ENCODE measurements around the gene SEMA3B. TPM values are rescaled to one million over a fixed set of nuclear protein-coding genes. Genes with fewer than 3 reads are reported as not detected.
"Not testable (repeated sequence)": the region's sequence is repeated elsewhere in the genome, so short reads cannot be mapped to it uniquely, and the experiment has no call there.

The SEMA3B gene
- total RNA-seq, 1 experiment from 2014 or later, result 0.15 TPM

DNA sequence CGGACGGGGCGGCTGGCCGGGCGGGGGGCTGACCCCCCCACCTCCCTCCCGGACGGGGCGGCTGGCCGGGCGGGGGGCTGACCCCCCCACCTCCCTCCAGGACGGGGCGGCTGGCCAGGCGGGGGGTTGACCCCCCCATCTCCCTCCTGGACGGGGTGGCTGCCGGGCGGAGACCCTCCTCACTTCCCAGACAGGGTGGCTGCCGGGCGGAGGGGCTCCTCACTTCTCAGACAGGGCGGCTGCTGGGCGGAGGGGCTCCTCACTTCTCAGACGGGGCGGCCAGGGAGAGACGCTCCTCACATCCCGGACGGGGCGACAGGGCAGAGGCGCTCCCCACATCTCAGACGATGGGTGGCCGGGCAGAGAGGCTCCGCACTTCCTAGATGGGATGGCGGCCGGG lies 43.1 kb downstream of the SEMA3B start:
- H3K79me2 ChIP-seq (ENCODE audit: low read length); H3K4me1 ChIP-seq (ENCODE audit: low read length); H2AFZ ChIP-seq (ENCODE audit: low read length); H3K27me3 ChIP-seq (ENCODE audit: low read length); H3K9me2 ChIP-seq (replicated peaks; ENCODE audit: insufficient read depth, low read length); H3K27ac ChIP-seq (ENCODE audit: low read length); H3K9me3 ChIP-seq (ENCODE audit: low read length); DNase-seq; H3K4me2 ChIP-seq (ENCODE audit: low read depth, low read length, poor library complexity, severe bottlenecking); H4K20me1 ChIP-seq (ENCODE audit: insufficient read depth, low read depth, low read length); H3K9ac ChIP-seq (ENCODE audit: low read length); H3K4me3 ChIP-seq (ENCODE audit: low read length); H3K36me3 ChIP-seq (ENCODE audit: insufficient read depth, low read length): not testable (repeated sequence)

DNA sequence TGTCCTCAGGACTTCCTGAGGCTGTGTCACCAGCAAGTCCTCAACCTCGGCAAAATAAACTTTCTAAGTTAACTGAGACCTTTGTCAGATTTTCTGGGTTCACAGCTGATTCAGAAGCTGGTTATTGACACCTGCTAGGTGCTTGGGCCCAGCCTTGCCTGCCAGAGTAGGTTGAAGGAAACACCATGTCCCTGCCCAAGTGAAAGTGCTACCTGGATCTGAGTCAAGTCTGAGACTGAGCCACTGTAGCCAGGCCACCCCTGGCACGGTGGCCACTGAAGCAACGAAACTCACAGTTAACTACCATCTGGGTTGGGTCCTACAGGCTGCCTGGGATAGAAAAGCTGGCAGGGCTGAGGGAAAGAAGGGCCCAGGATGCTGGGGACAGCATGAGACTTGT lies 45.4 kb downstream of the SEMA3B start:
- Histone ChIP-seq H4K20me1 (ENCODE audit: insufficient read depth, low read depth, low read length) (no peaks in the 10 kb centered on the region), H3K9ac (ENCODE audit: low read length) (peak overlapping the region; percentile 28; the same call in 1 of the 2 replicates), H3K9me3 (ENCODE audit: low read length) (no peaks in the 10 kb centered on the region), H3K9me2 (replicated peaks; ENCODE audit: insufficient read depth, low read length) (no peaks in the 10 kb centered on the region), H3K4me2 (ENCODE audit: low read depth, low read length, poor library complexity, severe bottlenecking) (no peak overlapping the region), H3K4me1 (ENCODE audit: low read length) (peaks cover 6% of the 10 kb centered on the region), H3K27ac (ENCODE audit: low read length) (peak overlapping the region; percentile 43; the same call in 1 of the 2 replicates), H3K79me2 (ENCODE audit: low read length) (peaks cover 7% of the 10 kb centered on the region; the same call in 1 of the 2 replicates), H3K36me3 (ENCODE audit: insufficient read depth, low read length) (peaks cover 4% of the 10 kb centered on the region; the same call in 1 of the 2 replicates), H2AFZ (ENCODE audit: low read length) (no peak overlapping the region), H3K27me3 (ENCODE audit: low read length) (no peaks in the 10 kb centered on the region), H3K4me3 (ENCODE audit: low read length) (no peak overlapping the region)
- DNase-seq, result no peak

DNA sequence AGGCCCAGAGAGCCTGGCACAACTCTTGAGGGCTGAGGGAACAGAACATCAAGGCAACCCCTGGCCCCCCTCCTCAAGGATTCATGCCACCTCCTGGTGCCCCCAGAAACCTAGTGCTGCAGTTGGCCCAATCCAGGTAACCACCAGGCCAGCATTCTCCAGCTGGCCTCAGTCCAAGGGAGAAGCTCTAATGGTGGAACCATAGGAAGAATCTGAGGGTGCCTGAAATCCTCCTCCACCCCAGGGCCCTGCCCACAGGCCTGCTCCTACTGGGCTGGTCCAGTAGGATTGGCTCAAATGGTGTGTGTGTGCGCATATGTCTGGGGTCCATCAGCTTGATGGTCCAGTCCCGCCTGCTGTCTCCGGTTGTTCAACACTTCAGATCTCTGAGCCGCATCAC lies 45.9 kb downstream of the SEMA3B start:
- no peak for DNase-seq
- Histone ChIP-seq H4K20me1 (ENCODE audit: insufficient read depth, low read depth, low read length) (no peaks in the 10 kb centered on the region), H3K4me1 (ENCODE audit: low read length) (peaks cover 6% of the 10 kb centered on the region), H3K9me2 (replicated peaks; ENCODE audit: insufficient read depth, low read length) (no peaks in the 10 kb centered on the region), H3K9me3 (ENCODE audit: low read length) (no peaks in the 10 kb centered on the region), H3K36me3 (ENCODE audit: insufficient read depth, low read length) (peaks cover 6% of the 10 kb centered on the region; the same call in 1 of the 2 replicates), H3K4me2 (ENCODE audit: low read depth, low read length, poor library complexity, severe bottlenecking) (no peak overlapping the region), H3K4me3 (ENCODE audit: low read length) (no peak overlapping the region), H3K27ac (ENCODE audit: low read length) (no peak overlapping the region), H3K9ac (ENCODE audit: low read length) (no peak overlapping the region), H2AFZ (ENCODE audit: low read length) (no peak overlapping the region), H3K79me2 (ENCODE audit: low read length) (peaks cover 11% of the 10 kb centered on the region), H3K27me3 (ENCODE audit: low read length) (no peaks in the 10 kb centered on the region)

DNA sequence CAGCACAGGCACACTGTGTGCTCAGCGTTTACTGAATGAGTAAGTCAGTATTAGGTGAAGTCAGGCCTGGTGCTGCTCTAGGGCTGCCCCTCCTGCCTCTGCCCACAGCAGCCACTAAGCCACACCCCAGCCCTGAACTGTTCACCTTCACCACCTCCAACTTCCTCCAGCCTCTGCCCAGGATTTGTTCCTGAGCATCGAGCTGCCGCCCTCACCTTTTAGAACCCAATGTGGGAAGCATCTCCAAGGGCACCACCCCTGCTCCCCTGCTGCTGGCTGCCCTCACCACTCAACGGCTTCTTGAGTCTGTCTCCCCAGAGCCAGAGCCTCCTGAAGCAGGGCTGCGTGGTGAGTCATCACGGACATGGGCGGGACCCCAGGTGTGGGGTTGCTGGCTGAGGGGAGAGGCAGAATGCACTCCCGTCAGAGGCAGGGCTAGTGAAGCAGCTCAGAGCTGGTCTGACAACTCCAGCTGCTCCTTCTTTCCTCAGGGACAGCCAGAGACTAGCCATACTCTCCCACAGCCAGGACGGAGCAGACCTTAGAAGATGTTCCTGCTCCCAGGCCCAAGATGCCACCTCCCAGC lies 47.8 kb downstream of the SEMA3B start:
- no peak overlapping the region for H3K4me3 ChIP-seq (ENCODE audit: low read length)
- no peaks in the 10 kb centered on the region for H3K9me2 ChIP-seq (replicated peaks; ENCODE audit: insufficient read depth, low read length)
- peaks cover 22% of the 10 kb centered on the region for H3K79me2 ChIP-seq (ENCODE audit: low read length)
- no peak overlapping the region for H3K9ac ChIP-seq (ENCODE audit: low read length)
- H3K36me3 ChIP-seq (ENCODE audit: insufficient read depth, low read length), result peaks cover 6% of the 10 kb centered on the region; the same call in 1 of the 2 replicates
- H3K4me1 ChIP-seq (ENCODE audit: low read length), result peaks cover 16% of the 10 kb centered on the region
- peak; percentile 55 for DNase-seq
- no peaks in the 10 kb centered on the region for H3K9me3 ChIP-seq (ENCODE audit: low read length)
- H3K27me3 ChIP-seq (ENCODE audit: low read length), result no peaks in the 10 kb centered on the region
- no peak overlapping the region for H3K4me2 ChIP-seq (ENCODE audit: low read depth, low read length, poor library complexity, severe bottlenecking)
- no peak overlapping the region for H3K27ac ChIP-seq (ENCODE audit: low read length)
- H4K20me1 ChIP-seq (ENCODE audit: insufficient read depth, low read depth, low read length), result no peaks in the 10 kb centered on the region; the same call in 1 of the 2 replicates
- no peak overlapping the region for H2AFZ ChIP-seq (ENCODE audit: low read length)

DNA sequence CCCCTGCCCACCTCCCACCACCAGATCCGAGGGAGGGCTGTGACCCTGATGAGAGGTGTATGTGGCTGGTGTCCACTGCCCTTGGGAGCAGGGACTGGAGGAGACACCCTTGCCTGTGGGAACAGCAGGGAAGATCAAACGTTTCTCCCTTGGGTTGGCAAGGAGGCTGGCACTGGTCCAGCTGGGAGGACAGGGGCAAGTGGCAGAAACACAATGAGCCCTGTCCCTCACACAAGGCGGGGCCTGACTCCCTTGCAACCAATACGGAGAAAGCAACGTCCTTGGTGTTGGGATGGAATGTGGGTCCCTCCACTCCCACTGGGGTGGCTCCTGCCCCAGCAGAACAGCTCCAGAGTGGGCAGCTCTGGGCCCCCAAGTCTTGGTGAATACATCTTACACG lies 48.4 kb downstream of the SEMA3B start:
- H3K4me1 ChIP-seq (ENCODE audit: low read length), result peaks cover 21% of the 10 kb centered on the region
- DNase-seq, result no peak
- H3K9me3 ChIP-seq (ENCODE audit: low read length), result no peaks in the 10 kb centered on the region
- no peak overlapping the region for H3K27ac ChIP-seq (ENCODE audit: low read length)
- H3K9ac ChIP-seq (ENCODE audit: low read length), result no peak overlapping the region
- no peak overlapping the region for H3K4me2 ChIP-seq (ENCODE audit: low read depth, low read length, poor library complexity, severe bottlenecking)
- H3K36me3 ChIP-seq (ENCODE audit: insufficient read depth, low read length), result peaks cover 6% of the 10 kb centered on the region; the same call in 1 of the 2 replicates
- no peak overlapping the region for H3K4me3 ChIP-seq (ENCODE audit: low read length)
- H4K20me1 ChIP-seq (ENCODE audit: insufficient read depth, low read depth, low read length), result no peaks in the 10 kb centered on the region; the same call in 1 of the 2 replicates
- H3K27me3 ChIP-seq (ENCODE audit: low read length), result no peaks in the 10 kb centered on the region
- peaks cover 22% of the 10 kb centered on the region for H3K79me2 ChIP-seq (ENCODE audit: low read length)
- H3K9me2 ChIP-seq (replicated peaks; ENCODE audit: insufficient read depth, low read length), result no peaks in the 10 kb centered on the region
- no peak overlapping the region for H2AFZ ChIP-seq (ENCODE audit: low read length)

DNA sequence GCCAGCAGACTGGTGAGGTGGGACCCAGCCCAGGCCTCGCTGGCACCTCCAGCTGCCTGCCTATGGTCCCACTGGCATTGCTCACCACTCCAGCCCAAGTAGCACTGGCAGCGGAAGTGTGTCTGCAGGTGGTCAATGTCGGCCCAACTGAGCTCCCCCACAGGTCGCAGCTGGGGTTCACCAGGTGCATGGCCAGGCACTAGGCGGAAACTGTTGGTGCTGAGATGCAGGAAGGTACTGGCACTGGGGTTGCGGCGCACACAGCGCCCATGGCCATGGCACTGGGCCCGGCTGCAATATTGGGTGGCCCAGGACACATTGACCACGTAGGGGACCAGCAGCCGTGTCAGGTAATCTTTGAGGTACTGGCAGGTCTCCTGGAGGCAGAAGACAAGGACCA lies 49.2 kb downstream of the SEMA3B start:
- DNase-seq, result no peak
- Histone ChIP-seq H2AFZ (ENCODE audit: low read length) (no peak overlapping the region), H3K9ac (ENCODE audit: low read length) (no peak overlapping the region), H3K27me3 (ENCODE audit: low read length) (no peaks in the 10 kb centered on the region), H3K4me1 (ENCODE audit: low read length) (peaks cover 21% of the 10 kb centered on the region), H3K27ac (ENCODE audit: low read length) (no peak overlapping the region), H3K9me3 (ENCODE audit: low read length) (no peaks in the 10 kb centered on the region), H3K4me3 (ENCODE audit: low read length) (no peak overlapping the region), H4K20me1 (ENCODE audit: insufficient read depth, low read depth, low read length) (no peaks in the 10 kb centered on the region; the same call in 1 of the 2 replicates), H3K9me2 (replicated peaks; ENCODE audit: insufficient read depth, low read length) (no peaks in the 10 kb centered on the region), H3K36me3 (ENCODE audit: insufficient read depth, low read length) (peaks cover 6% of the 10 kb centered on the region; the same call in 1 of the 2 replicates), H3K4me2 (ENCODE audit: low read depth, low read length, poor library complexity, severe bottlenecking) (no peak overlapping the region), H3K79me2 (ENCODE audit: low read length) (peaks cover 22% of the 10 kb centered on the region)

DNA sequence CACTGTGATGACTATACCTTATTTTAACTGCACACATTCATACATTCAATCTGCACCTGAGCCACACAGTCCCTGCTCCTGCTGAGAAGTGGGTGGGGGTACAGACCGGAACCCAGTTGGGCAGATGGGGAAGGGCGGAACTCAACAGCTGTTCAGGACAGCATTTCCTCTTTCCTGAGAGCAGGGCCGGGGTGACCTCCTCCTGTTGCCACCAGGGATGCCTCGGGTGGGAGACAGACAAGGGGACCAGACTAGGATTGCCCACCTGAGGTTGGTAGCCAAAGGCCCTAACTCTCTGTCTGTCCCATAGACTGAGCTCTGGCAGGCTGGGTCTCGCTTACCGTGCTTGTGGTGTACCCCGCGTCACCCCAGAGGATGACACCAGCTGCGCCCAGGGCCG lies 49.7 kb downstream of the SEMA3B start:
- Histone ChIP-seq H3K9me2 (replicated peaks; ENCODE audit: insufficient read depth, low read length) (no peaks in the 10 kb centered on the region), H2AFZ (ENCODE audit: low read length) (no peak overlapping the region), H3K27me3 (ENCODE audit: low read length) (no peaks in the 10 kb centered on the region), H3K4me2 (ENCODE audit: low read depth, low read length, poor library complexity, severe bottlenecking) (no peak overlapping the region), H3K9ac (ENCODE audit: low read length) (no peak overlapping the region), H3K4me1 (ENCODE audit: low read length) (peaks cover 21% of the 10 kb centered on the region), H3K79me2 (ENCODE audit: low read length) (peaks cover 22% of the 10 kb centered on the region), H4K20me1 (ENCODE audit: insufficient read depth, low read depth, low read length) (no peaks in the 10 kb centered on the region; the same call in 1 of the 2 replicates), H3K27ac (ENCODE audit: low read length) (no peak overlapping the region), H3K4me3 (ENCODE audit: low read length) (no peak overlapping the region), H3K9me3 (ENCODE audit: low read length) (no peaks in the 10 kb centered on the region), H3K36me3 (ENCODE audit: insufficient read depth, low read length) (peaks cover 6% of the 10 kb centered on the region; the same call in 1 of the 2 replicates)
- no peak for DNase-seq

DNA sequence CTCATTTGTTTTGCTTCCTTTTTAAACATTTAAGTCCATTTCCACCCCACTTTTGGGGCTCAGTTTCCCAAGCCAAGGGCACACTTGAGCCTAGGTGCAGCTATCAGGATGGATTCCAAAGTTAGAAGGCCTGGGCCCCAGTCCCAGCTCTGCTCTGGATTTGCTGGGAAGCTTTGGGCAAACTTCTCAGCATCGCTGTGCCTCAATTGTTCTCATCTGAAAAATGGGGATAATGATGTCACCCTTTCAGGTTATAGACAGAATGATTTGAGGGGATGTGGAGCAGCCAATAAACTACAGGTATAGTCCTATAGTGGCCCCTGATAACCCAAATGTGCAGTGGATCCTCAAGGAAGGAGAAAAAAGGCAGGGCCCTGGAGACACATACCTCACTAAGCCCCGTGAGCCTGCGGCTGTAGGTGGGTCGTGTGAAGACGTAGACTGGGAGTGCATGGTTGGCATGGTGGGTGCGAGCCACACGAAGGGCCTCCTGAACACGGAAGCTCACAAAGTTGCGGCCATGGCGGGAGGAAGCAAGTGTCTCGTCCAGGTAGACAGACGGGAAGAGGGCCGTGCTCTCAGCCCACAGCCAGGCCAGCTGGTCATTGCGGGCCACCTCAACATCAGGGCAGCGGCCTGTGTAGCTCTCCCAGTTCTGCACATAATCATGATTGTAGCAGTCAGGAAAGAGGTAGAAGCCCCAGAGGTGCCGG lies 50.4 kb downstream of the SEMA3B start:
- no peak overlapping the region for H3K9ac ChIP-seq (ENCODE audit: low read length)
- no peak overlapping the region for H2AFZ ChIP-seq (ENCODE audit: low read length)
- H3K4me2 ChIP-seq (ENCODE audit: low read depth, low read length, poor library complexity, severe bottlenecking), result no peak overlapping the region
- H3K79me2 ChIP-seq (ENCODE audit: low read length), result peaks cover 22% of the 10 kb centered on the region
- no peaks in the 10 kb centered on the region for H3K27me3 ChIP-seq (ENCODE audit: low read length)
- H3K9me3 ChIP-seq (ENCODE audit: low read length), result no peaks in the 10 kb centered on the region
- no peaks in the 10 kb centered on the region; the same call in 1 of the 2 replicates for H4K20me1 ChIP-seq (ENCODE audit: insufficient read depth, low read depth, low read length)
- peaks cover 6% of the 10 kb centered on the region; the same call in 1 of the 2 replicates for H3K36me3 ChIP-seq (ENCODE audit: insufficient read depth, low read length)
- H3K9me2 ChIP-seq (replicated peaks; ENCODE audit: insufficient read depth, low read length), result no peaks in the 10 kb centered on the region
- H3K4me1 ChIP-seq (ENCODE audit: low read length), result peaks cover 21% of the 10 kb centered on the region
- no peak overlapping the region; the same call in 1 of the 2 replicates for H3K4me3 ChIP-seq (ENCODE audit: low read length)
- DNase-seq, result no peak
- no peak overlapping the region for H3K27ac ChIP-seq (ENCODE audit: low read length)

All from Karpas-422 (cell line).